ENCODE results near the gene ATP8B1. TPM values are rescaled to one million over a fixed set of nuclear protein-coding genes. Genes with fewer than 3 reads are reported as not detected.

ATP8B1 gene
- total and polyA plus RNA-seq, 9 of the 15 experiments (the other 6 are each of a cell fraction or from before 2014, with no cell fraction given) = 0.01 to 0.22 (median 0.03) TPM; not detected in 3

DNA sequence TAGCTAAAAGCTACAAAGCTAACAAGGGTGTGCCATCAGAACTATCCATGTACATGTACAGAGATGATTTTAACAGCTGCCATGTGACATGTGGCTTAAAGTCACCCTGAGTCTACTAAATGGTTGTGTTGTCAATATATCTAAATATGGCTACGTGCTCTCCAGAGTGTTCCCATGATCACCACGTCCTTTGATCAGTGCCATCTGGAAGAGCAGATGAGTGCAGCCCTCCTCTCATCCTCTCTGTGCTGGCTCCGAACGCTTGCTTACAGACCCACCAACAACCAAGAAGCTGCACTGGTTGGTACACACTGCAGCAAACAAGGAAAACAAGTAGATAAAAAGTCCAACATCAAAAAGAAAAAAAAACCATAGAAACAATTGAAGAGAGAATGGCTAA, 92.9 kb downstream of the ATP8B1 start:
- BruUV-seq (replicated peaks) = no TSS peak
- no peak overlapping the region for H3K9ac ChIP-seq (ENCODE audit: insufficient read depth in 1 of 2, low read depth in 2 of 2, low read length in 2 of 2)
- FAIRE-seq (no peak), ATAC-seq (no peak), DNase-seq (ENCODE audit: extremely low read depth in 1 of 4, low spot score in 3 of 4) (no peak)
- no peaks in the 10 kb centered on the region for H3K36me3 ChIP-seq (ENCODE audit: control insufficient read depth, insufficient read depth, low read length)
- no peak overlapping the region for H3K27ac ChIP-seq (ENCODE audit: extremely low read depth, low read depth, low read length)
- CTCF ChIA-PET (ENCODE audit: low intra/inter-chr PET ratio) = no interaction called here
- no peak overlapping the region for H3K4me3 ChIP-seq
- no peaks in the 10 kb centered on the region for H3K9me3 ChIP-seq (replicated peaks; ENCODE audit: control insufficient read depth, insufficient read depth, low read depth, low read length)
- in situ Hi-C loops (cut with MboI) = no loop called here
- TF ChIP-seq ZNF764 (CRISPR knock-in tag; IDR thresholded peaks at IDR 0.05; ENCODE audit: low read depth) (no peak), BCL6 (CRISPR knock-in tag; IDR thresholded peaks at IDR 0.05) (no peak), JUND (IDR thresholded peaks at IDR 0.05; ENCODE audit: borderline replicate concordance, low read depth, low read length) (no peak), JUND (tag; IDR thresholded peaks at IDR 0.05; ENCODE audit: borderline replicate concordance, low read depth, low read length) (no peak), ERF (CRISPR knock-in tag; IDR thresholded peaks at IDR 0.05) (no peak), HDAC8 (tag; IDR thresholded peaks at IDR 0.05) (no peak), RNF219 (CRISPR knock-in tag; IDR thresholded peaks at IDR 0.05) (no peak), ATF7 (IDR thresholded peaks at IDR 0.05) (no peak), ZNF75A (CRISPR knock-in tag; IDR thresholded peaks at IDR 0.05) (no peak), SIX5 (IDR thresholded peaks at IDR 0.05; ENCODE audit: borderline replicate concordance in 1 of 2, insufficient read depth in 1 of 2, low read depth in 1 of 2, low read length in 2 of 2) (no peak), BRD9 (IDR thresholded peaks at IDR 0.05; ENCODE audit: low read depth, partially characterized antibody) (no peak), KDM2B (CRISPR knock-in tag; IDR thresholded peaks at IDR 0.05) (no peak)
- TF ChIP-seq, protein P1, sequence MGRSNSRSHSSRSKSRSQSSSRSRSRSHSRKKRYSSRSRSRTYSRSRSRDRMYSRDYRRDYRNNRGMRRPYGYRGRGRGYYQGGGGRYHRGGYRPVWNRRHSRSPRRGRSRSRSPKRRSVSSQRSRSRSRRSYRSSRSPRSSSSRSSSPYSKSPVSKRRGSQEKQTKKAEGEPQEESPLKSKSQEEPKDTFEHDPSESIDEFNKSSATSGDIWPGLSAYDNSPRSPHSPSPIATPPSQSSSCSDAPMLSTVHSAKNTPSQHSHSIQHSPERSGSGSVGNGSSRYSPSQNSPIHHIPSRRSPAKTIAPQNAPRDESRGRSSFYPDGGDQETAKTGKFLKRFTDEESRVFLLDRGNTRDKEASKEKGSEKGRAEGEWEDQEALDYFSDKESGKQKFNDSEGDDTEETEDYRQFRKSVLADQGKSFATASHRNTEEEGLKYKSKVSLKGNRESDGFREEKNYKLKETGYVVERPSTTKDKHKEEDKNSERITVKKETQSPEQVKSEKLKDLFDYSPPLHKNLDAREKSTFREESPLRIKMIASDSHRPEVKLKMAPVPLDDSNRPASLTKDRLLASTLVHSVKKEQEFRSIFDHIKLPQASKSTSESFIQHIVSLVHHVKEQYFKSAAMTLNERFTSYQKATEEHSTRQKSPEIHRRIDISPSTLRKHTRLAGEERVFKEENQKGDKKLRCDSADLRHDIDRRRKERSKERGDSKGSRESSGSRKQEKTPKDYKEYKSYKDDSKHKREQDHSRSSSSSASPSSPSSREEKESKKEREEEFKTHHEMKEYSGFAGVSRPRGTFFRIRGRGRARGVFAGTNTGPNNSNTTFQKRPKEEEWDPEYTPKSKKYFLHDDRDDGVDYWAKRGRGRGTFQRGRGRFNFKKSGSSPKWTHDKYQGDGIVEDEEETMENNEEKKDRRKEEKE (IDR thresholded peaks at IDR 0.05; ENCODE audit: borderline replicate concordance in 1 of 2, control insufficient read depth in 1 of 2, low read depth in 2 of 2, low read length in 1 of 2) = no peak
- no peaks in the 10 kb centered on the region for H3K4me1 ChIP-seq (replicated peaks in 1 of 2; ENCODE audit: control insufficient read depth in 2 of 2, insufficient read depth in 2 of 2, low read length in 2 of 2)
- no peaks in the 10 kb centered on the region for H3K9me1 ChIP-seq (ENCODE audit: control insufficient read depth, insufficient read depth, low read length)
- no peak overlapping the region for H2AFZ ChIP-seq (ENCODE audit: low read depth, low read length)
- POLR2A ChIA-PET = interaction anchor here (0.6 kb wide), 1 partner anchor 176 kb away, joined by 3 read pairs; no protein-coding TSS in a partner anchor
- no peaks in the 10 kb centered on the region for H4K20me1 ChIP-seq (replicated peaks; ENCODE audit: control insufficient read depth, insufficient read depth, low read length)
- H3K4me2 ChIP-seq (ENCODE audit: insufficient read depth, low read length) = no peak overlapping the region
- intact Hi-C loops (cut with micrococcal nuclease) = no loop called here
- no peaks in the 10 kb centered on the region for H3K27me3 ChIP-seq (ENCODE audit: control insufficient read depth in 2 of 2, insufficient read depth in 2 of 2, low read length in 2 of 2)
- WGBS (ENCODE audit: insufficient coverage, low coverage, missing lambda C conversion rate) = 44% methylated on average over 4 of the region's 4 CpGs
- no peaks in the 10 kb centered on the region for H3K79me2 ChIP-seq (ENCODE audit: control insufficient read depth, insufficient read depth, low read length)
